HepG2 (cell line): ENCODE data around the gene NCOA6. TPM values are rescaled to one million over a fixed set of nuclear protein-coding genes. Genes with fewer than 3 reads are reported as not detected.

ENCODE experiments used
- ARID4A ChIP-seq: sonication (generic); formaldehyde crosslinking; IDR thresholded peaks from 2 replicates; pipeline ENCODE4 v1.5.0; 2020; ENCODE audit warnings: mild to moderate bottlenecking, missing genetic modification reagents, borderline replicate concordance
- EZH2 ChIP-seq: conservative IDR thresholded peaks from 2 replicates; pipeline ENCODE4 v1.6.1; 2012; ENCODE audit warnings: mild to moderate bottlenecking, low read depth, low read length, moderate library complexity
- JDP2 ChIP-seq: sonication (generic); formaldehyde crosslinking; IDR thresholded peaks from 2 replicates; pipeline ENCODE4 v1.8.1; 2022; ENCODE audit warnings: missing genetic modification reagents, borderline replicate concordance
- KAT8 ChIP-seq: IDR thresholded peaks from 2 replicates; pipeline ENCODE4 v1.6.1; 2016; ENCODE audit warnings: missing genetic modification reagents, missing compliant biosample characterization
- KDM6A ChIP-seq: IDR thresholded peaks from 2 replicates; pipeline ENCODE4 v1.6.1; 2016; ENCODE audit warnings: low read depth
- NFE2L1 ChIP-seq: sonication (generic); formaldehyde crosslinking; IDR thresholded peaks from 2 replicates; pipeline ENCODE4 v1.4.0; 2020; ENCODE audit warnings: missing genetic modification reagents, mild to moderate bottlenecking, borderline replicate concordance
- NKX3-1 ChIP-seq: sonication (generic); formaldehyde crosslinking; IDR thresholded peaks from 2 replicates; pipeline ENCODE4 v1.5.0; 2020; ENCODE audit warnings: missing genetic modification reagents
- NR2F6 ChIP-seq, 2 experiments: IDR thresholded peaks; 2 replicates each; pipeline ENCODE4 v1.6.1; 2016; ENCODE audit warnings: antibody characterized with exemption in 1 of 2, mild to moderate bottlenecking in 1 of 2
- PHF5A ChIP-seq: IDR thresholded peaks from one replicate; pipeline ENCODE4 v1.6.1; 2018; ENCODE audit warnings: low read depth, missing genetic modification reagents; ENCODE audit not compliant: unreplicated experiment
- POGZ ChIP-seq: sonication (generic); formaldehyde crosslinking; IDR thresholded peaks from 2 replicates; pipeline ENCODE4 v1.4.0; 2020; ENCODE audit warnings: mild to moderate bottlenecking, missing genetic modification reagents
- SIX1 ChIP-seq: sonication (generic); formaldehyde crosslinking; IDR thresholded peaks from 2 replicates; pipeline ENCODE4 v1.4.0; 2020; ENCODE audit warnings: missing genetic modification reagents, borderline replicate concordance
- TFE3 ChIP-seq: IDR thresholded peaks from 2 replicates; pipeline ENCODE4 v1.6.1; 2016
- ZNF224 ChIP-seq: sonication (generic); formaldehyde crosslinking; IDR thresholded peaks from 2 replicates; pipeline ENCODE4 v1.5.0; 2020; ENCODE audit warnings: mild to moderate bottlenecking, missing genetic modification reagents
- ZNF225 ChIP-seq: sonication (generic); formaldehyde crosslinking; IDR thresholded peaks from 2 replicates; pipeline ENCODE4 v1.4.0; 2020; ENCODE audit warnings: mild to moderate bottlenecking, missing genetic modification reagents
- ZNF761 ChIP-seq: sonication (generic); formaldehyde crosslinking; conservative IDR thresholded peaks from 2 replicates; pipeline ENCODE4 v1.4.0; 2020; ENCODE audit warnings: mild to moderate bottlenecking, missing genetic modification reagents
- ZNF768 ChIP-seq: sonication (generic); formaldehyde crosslinking; IDR thresholded peaks from 2 replicates; pipeline ENCODE4 v1.4.0; 2020; ENCODE audit warnings: missing genetic modification reagents
- ZSCAN12 ChIP-seq: sonication (generic); formaldehyde crosslinking; IDR thresholded peaks from 2 replicates; pipeline ENCODE4 v1.9.0; 2021; ENCODE audit warnings: mild to moderate bottlenecking, missing genetic modification reagents
- polyA plus RNA-seq, 8 experiments: library from polyadenylated mRNA; depleted of rRNA in 3 of 8; stranded (reverse) in 7 of 8; unstranded in 1 of 8; fragments of >200 nt; fragmentation: Illumina TruSeq in 4 of 8; extraction: Trizol in 4 of 8; gene quantifications; 2 replicates each; pipeline versions ENCODE4 v1.2.1 to v1.2.3, GENCODE V29; 2011 to 2016; ENCODE audit warnings: low read depth in 4 of 8, missing spikeins in 1 of 8, mixed read lengths in 1 of 8; ENCODE audit not compliant: insufficient read depth in 1 of 8
- total RNA-seq, 5 experiments: library from RNA; depleted of rRNA; stranded (reverse); fragments of >200 nt; fragmentation: Illumina TruSeq; extraction: Trizol; gene quantifications; 2 replicates each; pipeline ENCODE4 v1.2.3, GENCODE V29; 2016; ENCODE audit warnings: low read depth in 1 of 5
- TF ChIP-seq, protein P1 (sequence below): IDR thresholded peaks from 2 replicates; pipeline ENCODE4 v1.6.1; 2016; ENCODE audit warnings: low read depth, control low read depth
- TF ChIP-seq, protein P2 (sequence below): IDR thresholded peaks from 2 replicates; pipeline ENCODE4 v1.4.0; 2020; ENCODE audit warnings: mild to moderate bottlenecking, missing genetic modification reagents

NCOA6 gene
- total and polyA plus RNA-seq, 2 of the 13 experiments (the other 11 are each of a cell fraction or from before 2014, with no cell fraction given) = 11.2 to 29.3 TPM

DNA sequence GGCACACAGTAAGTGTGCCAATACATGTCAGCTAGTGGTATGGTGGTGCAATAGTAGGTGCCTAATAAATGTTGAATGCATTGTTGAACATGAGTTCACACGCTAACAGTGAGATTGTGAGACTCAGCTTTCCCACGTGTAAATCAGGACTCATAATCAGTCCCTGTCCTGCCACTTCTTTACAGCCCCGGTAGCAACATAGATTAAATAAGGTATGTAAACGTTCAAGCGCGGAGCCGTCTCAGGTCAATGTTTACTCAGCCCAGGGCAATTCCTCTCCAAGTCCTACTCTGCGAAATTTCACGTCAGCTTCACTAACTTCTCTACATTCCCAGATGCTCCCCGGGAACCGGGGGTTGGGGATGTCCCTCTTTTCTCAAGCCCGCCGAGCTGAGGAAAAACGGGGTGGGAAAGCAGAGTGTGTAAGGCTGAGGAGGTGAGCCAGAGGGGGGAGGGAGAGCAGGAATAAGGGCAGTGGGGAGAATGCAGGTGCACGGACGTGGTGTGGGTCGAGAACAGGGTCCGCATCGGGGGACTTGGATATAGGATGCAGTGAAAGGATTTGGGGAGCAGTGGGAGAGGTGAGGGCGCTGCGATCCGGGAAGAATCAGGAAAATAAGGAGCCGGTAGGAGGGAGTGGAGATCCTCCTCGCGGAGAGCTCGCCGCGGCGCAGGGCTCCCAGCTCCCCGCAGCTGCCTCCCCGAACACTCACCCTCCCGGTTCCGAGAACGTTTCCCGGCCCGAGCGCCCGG is 121.9 kb downstream of the NCOA6 start (continued):
- TF ChIP-seq ARID4A (CRISPR knock-in tag) (peak; percentile 29; the same call in 1 of the 2 replicates), KAT8 (CRISPR knock-in tag) (peak; percentile 29; the same call in 1 of the 2 replicates), ZNF225 (no peak; the same call in 1 of the 2 replicates), TFE3 (CRISPR knock-in tag) (peak; percentile 66), JDP2 (CRISPR knock-in tag) (no peak), KDM6A (0 out of 2 replicates have a peak, but pooled peaks have one; percentile 30), ZNF768 (CRISPR knock-in tag) (no peak), ZNF224 (0 out of 2 replicates have a peak, but pooled peaks have one; percentile 11), PHF5A (CRISPR knock-in tag) (peak; percentile 67), POGZ (CRISPR knock-in tag) (no peak), SIX1 (CRISPR knock-in tag) (no peak), ZNF761 (no peak), ZSCAN12 (CRISPR knock-in tag) (no peak), NFE2L1 (no peak), EZH2 (no peak), NR2F6 (IDR thresholded peaks at IDR 0.05) (no peak), NR2F6 (CRISPR knock-in tag; IDR thresholded peaks at IDR 0.05) (peak; percentile 34; the same call in 1 of the 2 replicates), NKX3-1 (CRISPR knock-in tag) (no peak)
- TF ChIP-seq, protein P1, sequence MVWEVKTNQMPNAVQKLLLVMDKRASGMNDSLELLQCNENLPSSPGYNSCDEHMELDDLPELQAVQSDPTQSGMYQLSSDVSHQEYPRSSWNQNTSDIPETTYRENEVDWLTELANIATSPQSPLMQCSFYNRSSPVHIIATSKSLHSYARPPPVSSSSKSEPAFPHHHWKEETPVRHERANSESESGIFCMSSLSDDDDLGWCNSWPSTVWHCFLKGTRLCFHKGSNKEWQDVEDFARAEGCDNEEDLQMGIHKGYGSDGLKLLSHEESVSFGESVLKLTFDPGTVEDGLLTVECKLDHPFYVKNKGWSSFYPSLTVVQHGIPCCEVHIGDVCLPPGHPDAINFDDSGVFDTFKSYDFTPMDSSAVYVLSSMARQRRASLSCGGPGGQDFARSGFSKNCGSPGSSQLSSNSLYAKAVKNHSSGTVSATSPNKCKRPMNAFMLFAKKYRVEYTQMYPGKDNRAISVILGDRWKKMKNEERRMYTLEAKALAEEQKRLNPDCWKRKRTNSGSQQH = 0 out of 2 replicates have a peak, but pooled peaks have one; percentile 13
- TF ChIP-seq, protein P2, sequence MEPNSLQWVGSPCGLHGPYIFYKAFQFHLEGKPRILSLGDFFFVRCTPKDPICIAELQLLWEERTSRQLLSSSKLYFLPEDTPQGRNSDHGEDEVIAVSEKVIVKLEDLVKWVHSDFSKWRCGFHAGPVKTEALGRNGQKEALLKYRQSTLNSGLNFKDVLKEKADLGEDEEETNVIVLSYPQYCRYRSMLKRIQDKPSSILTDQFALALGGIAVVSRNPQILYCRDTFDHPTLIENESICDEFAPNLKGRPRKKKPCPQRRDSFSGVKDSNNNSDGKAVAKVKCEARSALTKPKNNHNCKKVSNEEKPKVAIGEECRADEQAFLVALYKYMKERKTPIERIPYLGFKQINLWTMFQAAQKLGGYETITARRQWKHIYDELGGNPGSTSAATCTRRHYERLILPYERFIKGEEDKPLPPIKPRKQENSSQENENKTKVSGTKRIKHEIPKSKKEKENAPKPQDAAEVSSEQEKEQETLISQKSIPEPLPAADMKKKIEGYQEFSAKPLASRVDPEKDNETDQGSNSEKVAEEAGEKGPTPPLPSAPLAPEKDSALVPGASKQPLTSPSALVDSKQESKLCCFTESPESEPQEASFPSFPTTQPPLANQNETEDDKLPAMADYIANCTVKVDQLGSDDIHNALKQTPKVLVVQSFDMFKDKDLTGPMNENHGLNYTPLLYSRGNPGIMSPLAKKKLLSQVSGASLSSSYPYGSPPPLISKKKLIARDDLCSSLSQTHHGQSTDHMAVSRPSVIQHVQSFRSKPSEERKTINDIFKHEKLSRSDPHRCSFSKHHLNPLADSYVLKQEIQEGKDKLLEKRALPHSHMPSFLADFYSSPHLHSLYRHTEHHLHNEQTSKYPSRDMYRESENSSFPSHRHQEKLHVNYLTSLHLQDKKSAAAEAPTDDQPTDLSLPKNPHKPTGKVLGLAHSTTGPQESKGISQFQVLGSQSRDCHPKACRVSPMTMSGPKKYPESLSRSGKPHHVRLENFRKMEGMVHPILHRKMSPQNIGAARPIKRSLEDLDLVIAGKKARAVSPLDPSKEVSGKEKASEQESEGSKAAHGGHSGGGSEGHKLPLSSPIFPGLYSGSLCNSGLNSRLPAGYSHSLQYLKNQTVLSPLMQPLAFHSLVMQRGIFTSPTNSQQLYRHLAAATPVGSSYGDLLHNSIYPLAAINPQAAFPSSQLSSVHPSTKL (CRISPR knock-in tag) = peak; percentile 72
